Stimulated activated CD4-positive, alpha-beta T cell treated with anti-CD3 and anti-CD28 coated beads, Interleukin-1b, Interleukin-23, amount 100 ng/mL, for 48 hours (primary cell): ENCODE results near the gene KCNJ6.

ENCODE experiments used
- DNase-seq: peaks from one replicate; pipeline ENCODE4 v3.0.0-alpha.2; 2020

The KCNJ6 gene

GRCh38 chr21:37631319-37632117 is 284.7 kb downstream of the KCNJ6 start:
- DNase-seq: no peak

GRCh38 chr21:37630872-37631271 is 285.4 kb downstream of the KCNJ6 start:
- DNase-seq: no peak

GRCh38 chr21:37628362-37628761 is 287.9 kb downstream of the KCNJ6 start:
- no peak for DNase-seq

- no peak for DNase-seq
These were observed 288.7 kb downstream of the KCNJ6 start for GRCh38 chr21:37627561-37627960.

- DNase-seq: no peak
These were observed 289.2 kb downstream of the KCNJ6 start for GRCh38 chr21:37627074-37627473.

- no peak for DNase-seq
These were observed 289.9 kb downstream of the KCNJ6 start for GRCh38 chr21:37626320-37626719.

GRCh38 chr21:37623689-37624088 is 292.6 kb downstream of the KCNJ6 start:
- DNase-seq: no peak

- no peak for DNase-seq
These were observed 293.1 kb downstream of the KCNJ6 start for GRCh38 chr21:37623183-37623582.

GRCh38 chr21:37622755-37623154 is 293.5 kb downstream of the KCNJ6 start:
- DNase-seq: no peak

GRCh38 chr21:37620401-37620800 is 295.9 kb downstream of the KCNJ6 start:
- DNase-seq: no peak

GRCh38 chr21:37619464-37619974 is 296.7 kb downstream of the KCNJ6 start:
- no peak for DNase-seq

GRCh38 chr21:37618081-37618480 is 298.2 kb downstream of the KCNJ6 start:
- no peak for DNase-seq

- DNase-seq: no peak
These were observed 300.3 kb downstream of the KCNJ6 start for GRCh38 chr21:37615962-37616361.

- DNase-seq: no peak
These were observed 301.8 kb downstream of the KCNJ6 start for GRCh38 chr21:37614351-37614875.

- DNase-seq: no peak
These were observed 309.2 kb downstream of the KCNJ6 start for GRCh38 chr21:37607081-37607480.

- no peak for DNase-seq
These were observed 309.7 kb downstream of the KCNJ6 start for GRCh38 chr21:37606549-37606948.

- DNase-seq: no peak
These were observed 311.3 kb downstream of the KCNJ6 start for GRCh38 chr21:37605006-37605405.

GRCh38 chr21:37603129-37603528 is 313.1 kb downstream of the KCNJ6 start:
- no peak for DNase-seq

- no peak for DNase-seq
These were observed 314.3 kb downstream of the KCNJ6 start for GRCh38 chr21:37601915-37602314.

GRCh38 chr21:37601027-37601426 is 315.2 kb downstream of the KCNJ6 start:
- no peak for DNase-seq

- DNase-seq: no peak
These were observed 320.3 kb downstream of the KCNJ6 start for GRCh38 chr21:37595944-37596343.

- no peak for DNase-seq
These were observed 321.7 kb downstream of the KCNJ6 start for GRCh38 chr21:37594472-37594951.

GRCh38 chr21:37593740-37594471 is 322.4 kb downstream of the KCNJ6 start:
- no peak for DNase-seq

GRCh38 chr21:37593015-37593414 is 323.2 kb downstream of the KCNJ6 start:
- no peak for DNase-seq
